ENCODE measurements around the gene WDFY3. TPM values are rescaled to one million over a fixed set of nuclear protein-coding genes. Genes with fewer than 3 reads are reported as not detected.

Gene WDFY3
- total RNA-seq, 1 experiment from 2014 or later = not detected

DNA sequence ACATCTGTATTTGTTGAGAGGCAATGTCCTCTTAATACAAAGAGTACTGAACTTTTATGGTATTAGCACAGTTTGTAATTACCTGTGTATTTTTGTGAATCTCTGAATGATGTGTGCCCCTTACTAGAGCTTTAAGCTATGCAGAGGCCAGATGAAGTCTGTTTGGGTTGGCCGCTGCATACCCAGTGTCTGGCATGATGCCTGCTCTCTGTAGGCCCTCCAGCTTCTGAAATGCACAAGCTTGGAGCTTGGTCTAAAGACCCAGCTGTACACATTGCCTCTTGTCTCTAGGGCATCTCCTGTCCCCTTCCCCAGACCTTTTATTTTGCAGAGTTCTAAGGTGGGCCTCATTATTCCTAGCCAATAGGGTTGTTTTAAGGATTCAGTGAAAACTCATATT, 315.0 kb downstream of the WDFY3 start:
- Histone ChIP-seq H4K20me1 (ENCODE audit: insufficient read depth, low read depth, low read length) (no peaks in the 10 kb centered on the region), H3K4me1 (ENCODE audit: low read length) (no peaks in the 10 kb centered on the region), H3K9me3 (ENCODE audit: low read length) (no peaks in the 10 kb centered on the region), H3K79me2 (ENCODE audit: low read length) (no peaks in the 10 kb centered on the region), H3K9me2 (replicated peaks; ENCODE audit: insufficient read depth, low read length) (no peaks in the 10 kb centered on the region), H3K9ac (ENCODE audit: low read length) (no peak overlapping the region), H3K27me3 (ENCODE audit: low read length) (no peaks in the 10 kb centered on the region), H3K27ac (ENCODE audit: low read length) (no peak overlapping the region), H3K4me2 (ENCODE audit: low read depth, low read length, poor library complexity, severe bottlenecking) (no peak overlapping the region), H2AFZ (ENCODE audit: low read length) (no peak overlapping the region), H3K36me3 (ENCODE audit: insufficient read depth, low read length) (no peaks in the 10 kb centered on the region), H3K4me3 (ENCODE audit: low read length) (no peak overlapping the region)
- no peak for DNase-seq

DNA sequence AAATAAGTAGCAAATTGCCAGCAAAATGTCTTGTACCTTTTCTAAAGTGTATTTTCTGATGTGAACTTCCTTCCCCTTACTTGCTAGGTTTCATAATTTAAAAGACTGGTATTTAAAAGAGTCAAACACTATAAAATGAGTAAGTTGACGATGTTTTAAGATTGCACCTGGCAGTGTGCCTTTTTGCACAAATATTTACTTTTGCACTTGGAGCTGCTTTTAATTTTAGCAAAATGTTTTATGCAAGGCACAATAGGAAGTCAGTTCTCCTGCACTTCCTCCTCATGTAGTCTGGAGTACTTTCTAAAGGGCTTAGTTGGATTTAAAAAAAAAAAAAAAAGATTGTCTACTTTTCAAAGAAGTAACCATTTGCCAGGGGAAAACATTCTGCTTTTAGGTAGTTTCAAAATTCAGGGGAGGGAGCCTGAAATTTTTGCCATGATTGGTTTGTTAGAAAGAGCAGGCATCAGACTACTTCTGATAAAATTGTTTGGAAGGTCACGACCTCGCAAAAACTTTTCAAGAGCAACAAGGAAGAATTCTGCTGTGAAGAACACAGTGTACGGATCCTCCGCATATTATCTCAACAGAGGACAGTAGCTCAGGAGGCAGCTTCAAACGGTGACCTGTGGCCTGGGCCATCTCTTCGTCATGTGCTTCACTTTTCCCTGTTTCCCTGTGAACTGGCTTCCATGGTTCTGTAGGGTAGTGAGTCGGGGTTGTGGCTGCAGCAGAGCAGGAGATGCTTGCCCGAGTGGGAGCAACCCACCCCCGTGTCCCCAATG, 317.4 kb downstream of the WDFY3 start:
- no peak overlapping the region for H3K9ac ChIP-seq (ENCODE audit: low read length)
- no peak overlapping the region for H3K4me3 ChIP-seq (ENCODE audit: low read length)
- H3K27ac ChIP-seq (ENCODE audit: low read length) = no peak overlapping the region
- no peaks in the 10 kb centered on the region for H4K20me1 ChIP-seq (ENCODE audit: insufficient read depth, low read depth, low read length)
- H3K36me3 ChIP-seq (ENCODE audit: insufficient read depth, low read length) = no peaks in the 10 kb centered on the region
- H3K4me1 ChIP-seq (ENCODE audit: low read length) = no peaks in the 10 kb centered on the region
- H2AFZ ChIP-seq (ENCODE audit: low read length) = no peak overlapping the region
- H3K27me3 ChIP-seq (ENCODE audit: low read length) = no peaks in the 10 kb centered on the region
- no peak for DNase-seq
- H3K9me2 ChIP-seq (replicated peaks; ENCODE audit: insufficient read depth, low read length) = no peaks in the 10 kb centered on the region
- no peaks in the 10 kb centered on the region for H3K9me3 ChIP-seq (ENCODE audit: low read length)
- no peak overlapping the region for H3K4me2 ChIP-seq (ENCODE audit: low read depth, low read length, poor library complexity, severe bottlenecking)
- no peaks in the 10 kb centered on the region for H3K79me2 ChIP-seq (ENCODE audit: low read length)

DNA sequence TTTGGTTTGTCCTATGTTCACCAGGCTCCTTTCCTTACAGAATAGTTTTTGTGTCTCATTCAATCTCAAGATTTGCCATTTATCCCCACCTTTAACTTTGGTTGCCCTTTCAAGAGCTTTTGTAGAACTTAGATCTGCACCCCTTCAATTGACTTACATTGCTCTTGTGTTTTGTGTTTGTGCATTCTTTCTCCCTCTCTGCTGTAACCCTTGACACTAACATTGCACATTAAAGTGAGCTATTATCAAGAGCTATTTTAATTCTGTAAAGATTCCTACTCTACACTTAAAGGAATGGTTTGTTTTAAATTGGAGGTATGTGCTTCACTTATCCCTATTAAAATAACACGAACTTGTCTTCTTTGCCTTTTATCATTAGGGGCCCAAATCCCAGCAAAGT, 318.3 kb downstream of the WDFY3 start:
- H3K9me2 ChIP-seq (replicated peaks; ENCODE audit: insufficient read depth, low read length) = no peaks in the 10 kb centered on the region
- no peaks in the 10 kb centered on the region for H3K9me3 ChIP-seq (ENCODE audit: low read length)
- no peaks in the 10 kb centered on the region for H3K27me3 ChIP-seq (ENCODE audit: low read length)
- no peaks in the 10 kb centered on the region for H4K20me1 ChIP-seq (ENCODE audit: insufficient read depth, low read depth, low read length)
- no peak overlapping the region for H2AFZ ChIP-seq (ENCODE audit: low read length)
- no peak overlapping the region for H3K4me2 ChIP-seq (ENCODE audit: low read depth, low read length, poor library complexity, severe bottlenecking)
- H3K4me1 ChIP-seq (ENCODE audit: low read length) = no peaks in the 10 kb centered on the region
- DNase-seq = no peak
- H3K4me3 ChIP-seq (ENCODE audit: low read length) = no peak overlapping the region
- H3K9ac ChIP-seq (ENCODE audit: low read length) = no peak overlapping the region
- no peak overlapping the region for H3K27ac ChIP-seq (ENCODE audit: low read length)
- H3K79me2 ChIP-seq (ENCODE audit: low read length) = no peaks in the 10 kb centered on the region
- H3K36me3 ChIP-seq (ENCODE audit: insufficient read depth, low read length) = no peaks in the 10 kb centered on the region

DNA sequence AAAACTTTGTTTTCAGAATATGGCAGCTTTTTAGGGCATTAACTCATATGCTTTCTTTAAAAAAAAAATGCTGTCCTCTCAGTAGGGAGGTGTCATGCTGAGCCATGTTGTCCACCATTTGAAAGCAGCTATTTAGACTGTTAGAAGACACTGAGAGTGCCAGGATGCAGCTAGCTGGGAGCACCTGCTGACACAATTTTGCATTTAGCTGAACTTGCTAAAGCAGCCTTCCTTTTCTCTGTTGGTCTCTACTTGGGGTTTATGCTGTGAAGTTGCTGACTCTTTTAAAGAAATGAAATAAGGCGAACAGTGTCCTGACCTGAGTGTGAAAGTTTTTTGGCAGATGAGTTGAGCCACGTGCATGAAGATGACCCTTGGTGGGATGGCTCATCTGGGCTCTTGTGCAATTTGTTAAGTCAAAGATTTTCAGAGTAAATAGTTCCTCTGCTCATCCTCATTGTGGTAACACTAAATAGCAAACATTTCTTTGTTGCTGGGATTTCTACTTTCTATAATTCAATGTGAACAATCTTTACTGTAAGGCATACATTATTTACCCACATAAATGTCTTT, 319.1 kb downstream of the WDFY3 start:
- Histone ChIP-seq H3K4me2 (ENCODE audit: low read depth, low read length, poor library complexity, severe bottlenecking) (no peak overlapping the region), H3K27me3 (ENCODE audit: low read length) (no peaks in the 10 kb centered on the region), H3K4me3 (ENCODE audit: low read length) (no peak overlapping the region), H3K79me2 (ENCODE audit: low read length) (no peaks in the 10 kb centered on the region), H3K36me3 (ENCODE audit: insufficient read depth, low read length) (no peaks in the 10 kb centered on the region), H3K9ac (ENCODE audit: low read length) (no peak overlapping the region), H3K9me2 (replicated peaks; ENCODE audit: insufficient read depth, low read length) (no peaks in the 10 kb centered on the region), H3K27ac (ENCODE audit: low read length) (no peak overlapping the region), H2AFZ (ENCODE audit: low read length) (no peak overlapping the region), H3K9me3 (ENCODE audit: low read length) (no peaks in the 10 kb centered on the region), H3K4me1 (ENCODE audit: low read length) (no peaks in the 10 kb centered on the region), H4K20me1 (ENCODE audit: insufficient read depth, low read depth, low read length) (no peaks in the 10 kb centered on the region)
- no peak for DNase-seq

DNA sequence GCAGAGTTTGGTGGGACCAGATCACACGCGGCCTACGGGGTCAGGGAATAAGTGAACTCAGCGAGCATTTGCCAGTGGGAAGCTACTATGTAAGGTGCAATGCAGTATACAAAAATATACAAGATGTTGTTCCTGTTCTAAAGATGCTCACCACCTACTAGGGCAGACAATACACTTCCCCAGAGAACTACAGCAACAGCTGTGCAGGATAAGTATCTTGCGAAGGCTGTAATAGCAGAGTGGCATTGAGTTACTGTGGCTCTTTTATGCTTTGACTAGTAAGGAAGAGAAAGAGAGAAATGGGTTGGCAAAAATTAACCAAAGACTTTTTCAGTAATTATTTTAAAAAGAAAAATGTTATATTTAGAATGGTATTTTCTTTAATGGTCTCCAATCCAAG, 322.4 kb downstream of the WDFY3 start:
- H3K4me1 ChIP-seq (ENCODE audit: low read length) = no peaks in the 10 kb centered on the region
- no peaks in the 10 kb centered on the region for H3K79me2 ChIP-seq (ENCODE audit: low read length)
- no peak overlapping the region for H3K9ac ChIP-seq (ENCODE audit: low read length)
- H3K36me3 ChIP-seq (ENCODE audit: insufficient read depth, low read length) = no peaks in the 10 kb centered on the region
- H3K9me2 ChIP-seq (replicated peaks; ENCODE audit: insufficient read depth, low read length) = no peaks in the 10 kb centered on the region
- no peak overlapping the region for H2AFZ ChIP-seq (ENCODE audit: low read length)
- no peaks in the 10 kb centered on the region for H3K27me3 ChIP-seq (ENCODE audit: low read length)
- H3K4me3 ChIP-seq (ENCODE audit: low read length) = no peak overlapping the region
- no peak for DNase-seq
- no peaks in the 10 kb centered on the region for H3K9me3 ChIP-seq (ENCODE audit: low read length)
- no peaks in the 10 kb centered on the region for H4K20me1 ChIP-seq (ENCODE audit: insufficient read depth, low read depth, low read length)
- no peak overlapping the region for H3K4me2 ChIP-seq (ENCODE audit: low read depth, low read length, poor library complexity, severe bottlenecking)
- no peak overlapping the region for H3K27ac ChIP-seq (ENCODE audit: low read length)

DNA sequence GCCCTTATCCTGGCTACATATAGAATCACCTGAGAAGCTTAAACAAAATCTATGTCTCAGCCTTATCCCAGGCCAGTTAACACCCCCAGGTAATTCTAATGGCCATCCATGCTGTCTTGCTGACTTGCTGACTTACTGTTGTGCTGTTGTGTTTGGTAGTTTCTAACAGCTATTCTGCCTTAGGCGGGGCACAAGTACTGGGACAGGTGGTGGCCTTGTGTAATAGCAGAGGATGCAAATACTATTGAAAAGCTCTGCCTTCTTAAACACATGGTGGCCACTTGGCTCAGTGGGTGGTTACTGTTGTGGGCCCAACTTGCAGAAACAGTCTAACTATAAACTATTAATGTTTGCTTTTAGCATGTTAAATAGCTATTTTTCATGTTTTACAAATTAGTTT, 327.3 kb downstream of the WDFY3 start:
- no peaks in the 10 kb centered on the region for H3K27me3 ChIP-seq (ENCODE audit: low read length)
- no peak overlapping the region for H3K27ac ChIP-seq (ENCODE audit: low read length)
- H3K4me3 ChIP-seq (ENCODE audit: low read length) = no peak overlapping the region
- H4K20me1 ChIP-seq (ENCODE audit: insufficient read depth, low read depth, low read length) = no peaks in the 10 kb centered on the region
- H3K9me3 ChIP-seq (ENCODE audit: low read length) = no peaks in the 10 kb centered on the region
- H2AFZ ChIP-seq (ENCODE audit: low read length) = no peak overlapping the region
- no peak overlapping the region for H3K4me2 ChIP-seq (ENCODE audit: low read depth, low read length, poor library complexity, severe bottlenecking)
- H3K9ac ChIP-seq (ENCODE audit: low read length) = no peak overlapping the region
- no peaks in the 10 kb centered on the region for H3K9me2 ChIP-seq (replicated peaks; ENCODE audit: insufficient read depth, low read length)
- no peaks in the 10 kb centered on the region for H3K79me2 ChIP-seq (ENCODE audit: low read length)
- no peaks in the 10 kb centered on the region for H3K36me3 ChIP-seq (ENCODE audit: insufficient read depth, low read length)
- DNase-seq = no peak
- H3K4me1 ChIP-seq (ENCODE audit: low read length) = no peaks in the 10 kb centered on the region

DNA sequence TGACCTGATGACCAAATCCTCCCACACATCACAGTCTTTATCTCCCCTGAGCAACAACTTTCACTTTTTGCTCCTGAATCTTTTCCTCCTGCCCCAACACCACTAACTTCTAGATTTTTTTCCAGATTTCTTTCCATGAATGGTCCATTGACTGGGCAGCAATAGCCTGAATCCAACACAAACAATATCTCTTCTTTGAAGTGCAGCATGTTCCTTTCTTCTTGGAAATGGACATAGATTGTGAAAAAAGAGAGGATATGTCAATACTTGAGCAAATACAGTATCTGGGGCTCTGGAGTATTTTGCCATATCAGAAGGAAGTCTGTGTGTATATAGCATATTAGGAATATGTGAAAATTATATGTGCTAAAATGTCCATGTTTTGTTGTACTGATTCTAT, 328.4 kb downstream of the WDFY3 start:
- H3K27me3 ChIP-seq (ENCODE audit: low read length) = no peaks in the 10 kb centered on the region
- no peak for DNase-seq
- H2AFZ ChIP-seq (ENCODE audit: low read length) = no peak overlapping the region
- no peak overlapping the region for H3K9ac ChIP-seq (ENCODE audit: low read length)
- no peaks in the 10 kb centered on the region for H3K9me3 ChIP-seq (ENCODE audit: low read length)
- no peak overlapping the region for H3K4me2 ChIP-seq (ENCODE audit: low read depth, low read length, poor library complexity, severe bottlenecking)
- H3K79me2 ChIP-seq (ENCODE audit: low read length) = no peaks in the 10 kb centered on the region
- H4K20me1 ChIP-seq (ENCODE audit: insufficient read depth, low read depth, low read length) = no peaks in the 10 kb centered on the region
- H3K36me3 ChIP-seq (ENCODE audit: insufficient read depth, low read length) = no peaks in the 10 kb centered on the region
- H3K4me1 ChIP-seq (ENCODE audit: low read length) = no peaks in the 10 kb centered on the region
- H3K4me3 ChIP-seq (ENCODE audit: low read length) = no peak overlapping the region
- H3K9me2 ChIP-seq (replicated peaks; ENCODE audit: insufficient read depth, low read length) = no peaks in the 10 kb centered on the region
- no peak overlapping the region for H3K27ac ChIP-seq (ENCODE audit: low read length)

DNA sequence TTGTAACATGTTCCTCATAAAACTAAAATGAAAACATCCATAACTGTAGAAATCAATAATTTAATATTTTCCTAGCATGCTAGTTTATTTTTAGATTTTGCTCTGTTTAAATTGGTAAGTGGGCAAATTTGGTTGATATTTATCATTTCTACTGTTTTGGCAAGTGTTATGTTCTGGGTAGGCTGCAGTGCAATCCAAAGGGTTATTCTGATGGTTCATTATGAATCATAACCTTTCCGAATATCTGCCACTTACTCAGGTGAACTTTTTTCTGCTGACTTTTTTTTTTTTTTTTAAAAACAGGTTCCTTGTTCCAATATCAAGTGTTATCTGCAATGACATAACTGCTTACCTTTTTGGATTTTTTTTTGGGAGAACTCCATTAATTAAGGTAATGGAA, 331.5 kb downstream of the WDFY3 start:
- Histone ChIP-seq H2AFZ (ENCODE audit: low read length) (no peak overlapping the region), H3K4me1 (ENCODE audit: low read length) (no peaks in the 10 kb centered on the region), H3K4me2 (ENCODE audit: low read depth, low read length, poor library complexity, severe bottlenecking) (no peak overlapping the region), H3K4me3 (ENCODE audit: low read length) (no peak overlapping the region), H3K9me2 (replicated peaks; ENCODE audit: insufficient read depth, low read length) (no peaks in the 10 kb centered on the region), H4K20me1 (ENCODE audit: insufficient read depth, low read depth, low read length) (no peaks in the 10 kb centered on the region), H3K79me2 (ENCODE audit: low read length) (no peaks in the 10 kb centered on the region), H3K9ac (ENCODE audit: low read length) (no peak overlapping the region), H3K27ac (ENCODE audit: low read length) (no peak overlapping the region), H3K9me3 (ENCODE audit: low read length) (no peaks in the 10 kb centered on the region), H3K36me3 (ENCODE audit: insufficient read depth, low read length) (no peaks in the 10 kb centered on the region), H3K27me3 (ENCODE audit: low read length) (no peaks in the 10 kb centered on the region)
- DNase-seq = no peak

All from Karpas-422 (cell line).